Muscle layer of colon (tissue), 2 donors: ENCODE results near the gene NELL2.
"Not testable (repeated sequence)": the region's sequence is repeated elsewhere in the genome, so short reads cannot be mapped to it uniquely, and the experiment has no call there.

Source experiments
- H3K27ac ChIP-seq: one replicate; pipeline ENCODE4 v1.7.0; 2013; ENCODE audit warnings: low read depth, mild to moderate bottlenecking, low read length, moderate library complexity
- H3K27me3 ChIP-seq, 2 donors: one replicate each; pipeline ENCODE4 v1.7.0; 2013; ENCODE audit warnings: low read length in 2 of 2, mild to moderate bottlenecking in 2 of 2; ENCODE audit not compliant: insufficient read depth in 2 of 2, control insufficient read depth in 1 of 2
- H3K36me3 ChIP-seq: one replicate; pipeline ENCODE4 v1.7.0; 2013; ENCODE audit warnings: mild to moderate bottlenecking, low read length; ENCODE audit not compliant: insufficient read depth
- H3K4me1 ChIP-seq: one replicate; pipeline ENCODE4 v1.7.0; 2013; ENCODE audit warnings: mild to moderate bottlenecking, low read length; ENCODE audit not compliant: insufficient read depth
- H3K4me3 ChIP-seq, 2 donors: one replicate each; pipeline ENCODE4 v1.7.0; 2013; ENCODE audit warnings: low read length in 2 of 2, low read depth in 1 of 2, mild to moderate bottlenecking in 1 of 2, moderate library complexity in 1 of 2
- H3K9ac ChIP-seq: one replicate; pipeline ENCODE4 v1.7.0; 2013; ENCODE audit warnings: low read length
- H3K9me3 ChIP-seq: one replicate; pipeline ENCODE4 v1.7.0; 2013; ENCODE audit warnings: mild to moderate bottlenecking, low read length
- donor health status: abdominal sarcoma.
- donor health status: Adenocarcinoma of cecum.

Gene NELL2

GRCh38 chr12:44847403-44847802 lies 28.7 kb downstream of the NELL2 start:
- no peak overlapping the region for H3K27ac ChIP-seq
- no peak overlapping the region for H3K9ac ChIP-seq
- no peak overlapping the region for H3K4me3 ChIP-seq
- H3K4me1 ChIP-seq, result peaks cover 11% of the 10 kb centered on the region
- no peaks in the 10 kb centered on the region for H3K27me3 ChIP-seq
- H3K9me3 ChIP-seq, result no peaks in the 10 kb centered on the region
- H3K36me3 ChIP-seq, result no peaks in the 10 kb centered on the region

- no peak overlapping the region for H3K4me3 ChIP-seq
- no peak overlapping the region for H3K27ac ChIP-seq
- no peaks in the 10 kb centered on the region for H3K9me3 ChIP-seq
- H3K4me1 ChIP-seq, result peaks cover 11% of the 10 kb centered on the region
- H3K27me3 ChIP-seq, result no peaks in the 10 kb centered on the region
- no peak overlapping the region for H3K9ac ChIP-seq
- no peaks in the 10 kb centered on the region for H3K36me3 ChIP-seq
These were observed 29.3 kb downstream of the NELL2 start for GRCh38 chr12:44846826-44847225.

GRCh38 chr12:44842669-44843068 lies 33.4 kb downstream of the NELL2 start:
- Histone ChIP-seq H3K9ac (no peak overlapping the region), H3K4me1 (peaks cover 6% of the 10 kb centered on the region), H3K4me3 (no peak overlapping the region), H3K27ac (no peak overlapping the region), H3K36me3 (no peaks in the 10 kb centered on the region), H3K9me3 (no peaks in the 10 kb centered on the region), H3K27me3 (no peaks in the 10 kb centered on the region)

- Histone ChIP-seq H3K27me3 (no peaks in the 10 kb centered on the region), H3K36me3 (no peaks in the 10 kb centered on the region), H3K27ac (no peak overlapping the region), H3K4me1 (no peaks in the 10 kb centered on the region), H3K9ac (no peak overlapping the region), H3K4me3 (no peak overlapping the region), H3K9me3 (no peaks in the 10 kb centered on the region)
These were observed 36.3 kb downstream of the NELL2 start for GRCh38 chr12:44839785-44840184.

GRCh38 chr12:44837114-44837755 lies 38.9 kb downstream of the NELL2 start:
- Histone ChIP-seq H3K9ac (no peak overlapping the region), H3K4me3 (no peak overlapping the region), H3K9me3 (no peaks in the 10 kb centered on the region), H3K27ac (no peak overlapping the region), H3K27me3 (no peaks in the 10 kb centered on the region), H3K4me1 (no peaks in the 10 kb centered on the region), H3K36me3 (no peaks in the 10 kb centered on the region)

GRCh38 chr12:44835641-44836379 lies 40.3 kb downstream of the NELL2 start:
- H3K9me3 ChIP-seq, result no peaks in the 10 kb centered on the region
- H3K27ac ChIP-seq, result no peak overlapping the region
- H3K4me3 ChIP-seq, result no peak overlapping the region
- H3K27me3 ChIP-seq, result no peaks in the 10 kb centered on the region
- H3K9ac ChIP-seq, result no peak overlapping the region
- H3K36me3 ChIP-seq, result no peaks in the 10 kb centered on the region
- no peaks in the 10 kb centered on the region for H3K4me1 ChIP-seq

- H3K9me3 ChIP-seq, H3K27ac ChIP-seq, H3K4me3 ChIP-seq, H3K36me3 ChIP-seq, H3K9ac ChIP-seq, H3K27me3 ChIP-seq, H3K4me1 ChIP-seq: not testable (repeated sequence)
These were observed 41.1 kb downstream of the NELL2 start for GRCh38 chr12:44834996-44835395.

- no peaks in the 10 kb centered on the region for H3K27me3 ChIP-seq
- no peaks in the 10 kb centered on the region for H3K4me1 ChIP-seq
- H3K9ac ChIP-seq, result no peak overlapping the region
- H3K36me3 ChIP-seq, result no peaks in the 10 kb centered on the region
- H3K4me3 ChIP-seq, result no peak overlapping the region
- H3K9me3 ChIP-seq, result no peaks in the 10 kb centered on the region
- no peak overlapping the region for H3K27ac ChIP-seq
These were observed 42.6 kb downstream of the NELL2 start for GRCh38 chr12:44833561-44833960.

- no peaks in the 10 kb centered on the region for H3K27me3 ChIP-seq
- H3K9ac ChIP-seq, result no peak overlapping the region
- no peaks in the 10 kb centered on the region for H3K36me3 ChIP-seq
- no peaks in the 10 kb centered on the region for H3K9me3 ChIP-seq
- no peaks in the 10 kb centered on the region for H3K4me1 ChIP-seq
- H3K4me3 ChIP-seq, result no peak overlapping the region
- H3K27ac ChIP-seq, result no peak overlapping the region
These were observed 45.5 kb downstream of the NELL2 start for GRCh38 chr12:44830566-44831055.

- no peaks in the 10 kb centered on the region for H3K36me3 ChIP-seq
- H3K4me1 ChIP-seq, result no peaks in the 10 kb centered on the region
- no peaks in the 10 kb centered on the region for H3K27me3 ChIP-seq
- no peak overlapping the region for H3K4me3 ChIP-seq
- H3K9ac ChIP-seq, result no peak overlapping the region
- no peaks in the 10 kb centered on the region for H3K9me3 ChIP-seq
- no peak overlapping the region for H3K27ac ChIP-seq
These were observed 47.1 kb downstream of the NELL2 start for GRCh38 chr12:44829045-44829444.

GRCh38 chr12:44827832-44828438 lies 48.2 kb downstream of the NELL2 start:
- no peak overlapping the region for H3K9ac ChIP-seq
- no peaks in the 10 kb centered on the region for H3K4me1 ChIP-seq
- H3K27ac ChIP-seq, result no peak overlapping the region
- no peaks in the 10 kb centered on the region for H3K9me3 ChIP-seq
- no peak overlapping the region for H3K4me3 ChIP-seq
- no peaks in the 10 kb centered on the region for H3K27me3 ChIP-seq
- H3K36me3 ChIP-seq, result no peaks in the 10 kb centered on the region
